ENCODE results near the gene KCNH1.

The KCNH1 gene

GRCh38 chr1:210705086-210705485, 428.9 kb downstream of the KCNH1 start:
- DNase-seq = no peak

GRCh38 chr1:210703593-210703992, 430.4 kb downstream of the KCNH1 start:
- no peak for DNase-seq

GRCh38 chr1:210702506-210702905, 431.4 kb downstream of the KCNH1 start:
- DNase-seq = no peak

- no peak for DNase-seq
Observed at GRCh38 chr1:210700511-210700910, 433.4 kb downstream of the KCNH1 start.

GRCh38 chr1:210700083-210700482, 433.9 kb downstream of the KCNH1 start:
- no peak for DNase-seq

- DNase-seq = no peak
Observed at GRCh38 chr1:210698661-210699060, 435.3 kb downstream of the KCNH1 start.

- no peak for DNase-seq
Observed at GRCh38 chr1:210697185-210697584, 436.8 kb downstream of the KCNH1 start.

- DNase-seq = no peak
Observed at GRCh38 chr1:210696709-210697108, 437.2 kb downstream of the KCNH1 start.

GRCh38 chr1:210695026-210695425, 438.9 kb downstream of the KCNH1 start:
- no peak for DNase-seq

GRCh38 chr1:210692796-210693195, 441.2 kb downstream of the KCNH1 start:
- no peak for DNase-seq

GRCh38 chr1:210691039-210691610, 442.8 kb downstream of the KCNH1 start:
- DNase-seq = no peak

GRCh38 chr1:210690236-210690635, 443.7 kb downstream of the KCNH1 start:
- no peak for DNase-seq

- no peak for DNase-seq
Observed at GRCh38 chr1:210689826-210690225, 444.1 kb downstream of the KCNH1 start.

GRCh38 chr1:210688512-210689234, 445.3 kb downstream of the KCNH1 start:
- no peak for DNase-seq

GRCh38 chr1:210687582-210688279, 446.2 kb downstream of the KCNH1 start:
- DNase-seq = no peak

- DNase-seq = no peak
Observed at GRCh38 chr1:210686841-210687240, 447.1 kb downstream of the KCNH1 start.

GRCh38 chr1:210685295-210685650, 448.7 kb downstream of the KCNH1 start:
- DNase-seq = no peak

GRCh38 chr1:210684466-210685294, 449.3 kb downstream of the KCNH1 start:
- DNase-seq = no peak

GRCh38 chr1:210683403-210684047, 450.4 kb downstream of the KCNH1 start:
- DNase-seq = no peak

GRCh38 chr1:210681158-210681557, 452.8 kb downstream of the KCNH1 start:
- no peak for DNase-seq

GRCh38 chr1:210678306-210678705, 455.6 kb downstream of the KCNH1 start:
- no peak for DNase-seq

- no peak for DNase-seq
Observed at GRCh38 chr1:210677533-210677932, 456.4 kb downstream of the KCNH1 start.

GRCh38 chr1:210676539-210676938, 457.4 kb downstream of the KCNH1 start:
- DNase-seq = no peak

All from NCI-H1930 (cell line).